Suprapubic skin (tissue), 4 donors: ENCODE measurements around the gene MRPL27.

Experiments
- CTCF ChIP-seq, 2 donors: fragments of 200-600 bp in 1 of 2; fragments of 450-650 bp in 1 of 2; sonication (generic) in 1 of 2; IDR thresholded peaks; one replicate each; pipeline ENCODE4 v1.5.1; 2016 to 2019; ENCODE audit warnings: antibody characterized with exemption in 2 of 2, mild to moderate bottlenecking in 1 of 2, moderate library complexity in 1 of 2
- EP300 ChIP-seq: sonication (generic); formaldehyde crosslinking; IDR thresholded peaks from one replicate; pipeline ENCODE4 v1.6.1; 2017; ENCODE audit warnings: antibody characterized with exemption
- POLR2A ChIP-seq, 2 donors: fragments of 450-650 bp; IDR thresholded peaks; one replicate each; pipeline ENCODE4 v1.6.1; 2017; ENCODE audit warnings: antibody characterized with exemption in 2 of 2, mild to moderate bottlenecking in 2 of 2, moderate library complexity in 2 of 2
- POLR2AphosphoS5 ChIP-seq, 3 donors: sonication (generic); formaldehyde crosslinking; IDR thresholded peaks; one replicate each; pipeline ENCODE4 v1.6.1; 2017; ENCODE audit warnings: antibody characterized with exemption in 3 of 3

DNA sequence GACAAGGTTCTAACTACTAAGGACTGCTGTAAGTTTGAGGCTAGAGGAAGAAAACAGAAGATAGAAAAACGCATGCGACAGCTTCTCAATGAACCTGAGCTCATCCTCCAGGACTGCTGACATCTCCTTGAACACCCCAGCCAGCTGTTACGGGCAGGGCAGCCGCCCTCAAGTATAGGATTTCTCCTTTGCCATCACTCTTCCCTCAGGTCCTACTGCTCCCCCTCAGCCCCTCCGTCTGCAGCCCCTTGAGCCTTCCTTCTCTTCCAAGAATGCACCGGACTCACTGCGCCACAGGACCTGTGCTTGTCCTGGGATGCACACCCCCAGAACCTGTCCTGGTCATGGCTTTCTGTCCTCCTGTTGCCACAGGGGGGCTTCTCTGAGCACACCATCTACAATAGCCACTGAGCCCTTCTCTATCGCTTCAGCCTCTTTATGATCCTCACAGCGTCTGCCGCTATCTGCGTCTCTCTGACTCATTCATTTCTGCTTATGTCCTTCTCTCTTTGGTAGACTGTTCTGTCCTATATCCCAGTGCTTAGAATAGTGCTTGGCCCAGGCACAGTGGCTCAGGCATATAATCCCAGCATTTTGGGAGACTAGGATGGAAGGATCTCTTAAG is 42.7 kb downstream of the MRPL27 start:
- no peak for TF ChIP-seq CTCF (IDR thresholded peaks at IDR 0.05)
- no peak for TF ChIP-seq POLR2A (IDR thresholded peaks at IDR 0.05)
- no peak for TF ChIP-seq POLR2AphosphoS5 (IDR thresholded peaks at IDR 0.05)
- TF ChIP-seq EP300: no peak
